Kidney (tissue), 14 donors: ENCODE results near the gene ZIC5. TPM values are rescaled to one million over a fixed set of nuclear protein-coding genes. Genes with fewer than 3 reads are reported as not detected.
"Not testable (repeated sequence)": the region's sequence is repeated elsewhere in the genome, so short reads cannot be mapped to it uniquely, and the experiment has no call there.

Experiments
- DNase-seq, 5 donors: peaks; one replicate each; pipeline ENCODE4 v3.0.0-alpha.2; 2013 to 2020
- FAIRE-seq: peaks from 2 replicates; lab custom pipeline; 2012; peaks lifted over from hg19 to GRCh38; lab: Jason Lieb, UNC
- H3K27ac ChIP-seq, 2 donors: one replicate each; pipeline ENCODE4 v1.7.0; 2013; ENCODE audit warnings: low read depth in 2 of 2, low read length in 2 of 2, inconsistent platforms in 1 of 2
- H3K27me3 ChIP-seq: one replicate; pipeline ENCODE4 v1.7.1; 2013; ENCODE audit warnings: low read length, inconsistent platforms; ENCODE audit not compliant: control insufficient read depth, insufficient read depth
- H3K36me3 ChIP-seq, 3 donors: one replicate each; pipeline versions ENCODE4 v1.7.0 to v1.7.1; 2013; ENCODE audit warnings: low read length in 3 of 3, control low read depth in 1 of 3, inconsistent platforms in 1 of 3; ENCODE audit not compliant: insufficient read depth in 3 of 3, control insufficient read depth in 2 of 3
- H3K4me1 ChIP-seq, 3 donors: one replicate each; pipeline versions ENCODE4 v1.7.0 to v1.7.1; 2013; ENCODE audit warnings: low read length in 3 of 3, inconsistent platforms in 1 of 3, low read depth in 1 of 3; ENCODE audit not compliant: control insufficient read depth in 2 of 3, insufficient read depth in 2 of 3
- H3K4me3 ChIP-seq, 3 donors: one replicate each; pipeline versions ENCODE4 v1.7.0 to v1.8.1; 2013; ENCODE audit warnings: low read length in 3 of 3, control low read depth in 1 of 3, inconsistent platforms in 1 of 3
- H3K9ac ChIP-seq, 3 donors: one replicate each; pipeline versions ENCODE4 v1.7.0 to v1.7.1; 2013; ENCODE audit warnings: low read length in 3 of 3, control low read depth in 1 of 3, inconsistent platforms in 1 of 3
- H3K9me3 ChIP-seq, 3 donors: one replicate each; pipeline versions ENCODE4 v1.7.0 to v1.7.1; 2013; ENCODE audit warnings: low read length in 3 of 3, control low read depth in 1 of 3, inconsistent platforms in 1 of 3; ENCODE audit not compliant: control insufficient read depth in 2 of 3, insufficient read depth in 1 of 3
- intact Hi-C: fragments of 100-400 bp; cut with DNase I; formaldehyde crosslinking; loops from one replicate; pipeline ENCODE4 v1.11.1; 2022
- polyA plus RNA-seq: library from polyadenylated mRNA; stranded (reverse); fragments of 350-450 nt; fragmentation: Illumina TruSeq; extraction: RNeasy Lipid Tissue Mini Kit (QIAGEN cat#74804); gene quantifications from one replicate; pipeline ENCODE4 v1.2.3, GENCODE V29; 2014; ENCODE audit warnings: low read depth, low replicate concordance; ENCODE audit not compliant: insufficient read depth
- total RNA-seq: library from RNA; stranded (reverse); fragmentation: NEBNext Ultra II Directional; extraction: Animal tissue kit (Norgen Biotek cat#: 25700); gene quantifications from one replicate; pipeline ENCODE4 v1.2.1, GENCODE V29; 2021
- TF ChIP-seq, protein P1 (sequence below): IDR thresholded peaks from 3 replicates; pipeline ENCODE4 v1.5.1; 2012; ENCODE audit warnings: mild to moderate bottlenecking, moderate library complexity, borderline replicate concordance; ENCODE audit not compliant: insufficient read depth; ENCODE audit errors: extremely low read depth
- donor health status: control.
- donor health status: control.
- donor health status: control.
- donor health status: control.
- donor health status: control.
- donor health status: DM: yes; HTN: yes; CAD: no.
- donor health status: Normal renal cell carcinoma (clear cell type).

ZIC5 gene
- total and polyA plus RNA-seq, 2 donors from 2014 or later, result not detected

DNA sequence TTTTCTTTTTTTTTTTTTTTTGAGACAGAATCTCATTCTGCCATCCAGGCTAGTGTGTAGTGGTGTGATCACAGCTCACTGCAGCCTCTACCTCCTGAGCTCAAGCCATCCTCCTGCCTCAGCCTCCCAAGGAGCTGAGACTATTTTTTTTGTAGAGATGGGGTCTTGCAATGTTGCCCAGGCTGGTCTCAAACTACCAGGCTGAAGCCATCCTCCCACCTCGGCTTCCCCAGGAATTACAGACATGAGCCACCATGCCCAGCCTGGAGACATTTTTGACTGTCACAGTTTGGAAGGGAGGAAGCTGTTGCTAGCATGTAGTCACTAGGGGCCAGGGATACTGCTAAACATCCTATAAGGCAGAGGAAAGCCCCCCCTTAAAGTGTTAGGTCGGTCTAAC lies 23.9 kb downstream of the ZIC5 start:
- Histone ChIP-seq H3K27ac (no peak overlapping the region), H3K36me3 (no peaks in the 10 kb centered on the region), H3K9me3 (no peaks in the 10 kb centered on the region), H3K4me1 (no peaks in the 10 kb centered on the region), H3K9ac (no peak overlapping the region), H3K27me3 (no peaks in the 10 kb centered on the region), H3K4me3 (no peak overlapping the region)
- DNase-seq (no peak), FAIRE-seq (no peak)
- intact Hi-C loops, result no loop called here
- TF ChIP-seq, protein P1, sequence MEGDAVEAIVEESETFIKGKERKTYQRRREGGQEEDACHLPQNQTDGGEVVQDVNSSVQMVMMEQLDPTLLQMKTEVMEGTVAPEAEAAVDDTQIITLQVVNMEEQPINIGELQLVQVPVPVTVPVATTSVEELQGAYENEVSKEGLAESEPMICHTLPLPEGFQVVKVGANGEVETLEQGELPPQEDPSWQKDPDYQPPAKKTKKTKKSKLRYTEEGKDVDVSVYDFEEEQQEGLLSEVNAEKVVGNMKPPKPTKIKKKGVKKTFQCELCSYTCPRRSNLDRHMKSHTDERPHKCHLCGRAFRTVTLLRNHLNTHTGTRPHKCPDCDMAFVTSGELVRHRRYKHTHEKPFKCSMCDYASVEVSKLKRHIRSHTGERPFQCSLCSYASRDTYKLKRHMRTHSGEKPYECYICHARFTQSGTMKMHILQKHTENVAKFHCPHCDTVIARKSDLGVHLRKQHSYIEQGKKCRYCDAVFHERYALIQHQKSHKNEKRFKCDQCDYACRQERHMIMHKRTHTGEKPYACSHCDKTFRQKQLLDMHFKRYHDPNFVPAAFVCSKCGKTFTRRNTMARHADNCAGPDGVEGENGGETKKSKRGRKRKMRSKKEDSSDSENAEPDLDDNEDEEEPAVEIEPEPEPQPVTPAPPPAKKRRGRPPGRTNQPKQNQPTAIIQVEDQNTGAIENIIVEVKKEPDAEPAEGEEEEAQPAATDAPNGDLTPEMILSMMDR, result no peak

GRCh38 chr13:99945515-99945914 lies 26.1 kb downstream of the ZIC5 start:
- H3K27ac ChIP-seq, H3K9ac ChIP-seq, H3K27me3 ChIP-seq, intact Hi-C loops, H3K9me3 ChIP-seq, FAIRE-seq, H3K4me1 ChIP-seq, H3K4me3 ChIP-seq, H3K36me3 ChIP-seq, DNase-seq: not testable (repeated sequence)

DNA sequence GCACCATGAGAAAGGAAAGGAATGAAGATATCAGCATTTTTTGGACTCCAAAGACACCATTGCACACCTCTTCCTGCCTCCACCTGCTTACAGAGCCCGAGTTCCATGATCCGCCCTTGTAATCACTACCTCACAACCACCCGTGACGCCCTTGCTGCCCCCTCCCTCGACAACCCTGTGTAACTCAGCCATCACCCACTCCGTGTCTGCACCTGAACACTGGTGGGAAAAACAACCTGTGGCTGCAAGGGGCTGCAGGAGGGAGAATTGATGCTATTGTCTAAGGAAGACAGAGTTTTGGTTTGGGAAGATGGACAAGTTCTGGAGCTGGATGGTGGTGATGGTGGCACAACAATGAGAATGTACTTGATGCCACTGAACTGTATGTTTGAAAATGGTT lies 27.0 kb downstream of the ZIC5 start:
- no peak for DNase-seq
- Histone ChIP-seq H3K36me3 (no peaks in the 10 kb centered on the region), H3K27ac (no peak overlapping the region), H3K4me3 (no peak overlapping the region), H3K27me3 (no peaks in the 10 kb centered on the region), H3K4me1 (no peaks in the 10 kb centered on the region), H3K9me3 (no peaks in the 10 kb centered on the region), H3K9ac (no peak overlapping the region)
- intact Hi-C loops, result no loop called here
- FAIRE-seq, result no peak
- TF ChIP-seq, protein P1, result no peak

- Histone ChIP-seq H3K36me3 (no peaks in the 10 kb centered on the region), H3K9me3 (no peaks in the 10 kb centered on the region), H3K4me1 (no peaks in the 10 kb centered on the region), H3K9ac (no peak overlapping the region), H3K27me3 (no peaks in the 10 kb centered on the region), H3K27ac (no peak overlapping the region), H3K4me3 (no peak overlapping the region)
- intact Hi-C loops, result no loop called here
- FAIRE-seq, result no peak
- TF ChIP-seq, protein P1, result no peak
- no peak for DNase-seq
Measured at GRCh38 chr13:99944102-99944501, 27.5 kb downstream of the ZIC5 start.
